Transverse colon (tissue), 4 donors: ENCODE results near the gene COPRS.
A peak's percentile ranks its signal among the peaks of the same experiment; 100 is the strongest.

Experiments
- POLR2A ChIP-seq: fragments of 450-650 bp; IDR thresholded peaks from one replicate; pipeline ENCODE4 v1.6.1; 2016; ENCODE audit warnings: antibody characterized with exemption, mild to moderate bottlenecking, moderate library complexity
- POLR2AphosphoS5 ChIP-seq, 3 donors: sonication (generic); formaldehyde crosslinking; IDR thresholded peaks; one replicate each; pipeline ENCODE4 v1.6.1; 2016; ENCODE audit warnings: antibody characterized with exemption in 3 of 3
- TF ChIP-seq, protein P1 (sequence below), 5 experiments: fragments of 200-600 bp in 3 of 5; fragments of 450-650 bp in 2 of 5; sonication (generic) in 3 of 5; IDR thresholded peaks; 1 replicate in 2 of 5; 2 replicates in 3 of 5; pipeline ENCODE4 v1.5.1; 2016 to 2017; ENCODE audit warnings: antibody characterized with exemption in 5 of 5, inconsistent platforms in 3 of 5, mild to moderate bottlenecking in 2 of 5, moderate library complexity in 1 of 5

DNA sequence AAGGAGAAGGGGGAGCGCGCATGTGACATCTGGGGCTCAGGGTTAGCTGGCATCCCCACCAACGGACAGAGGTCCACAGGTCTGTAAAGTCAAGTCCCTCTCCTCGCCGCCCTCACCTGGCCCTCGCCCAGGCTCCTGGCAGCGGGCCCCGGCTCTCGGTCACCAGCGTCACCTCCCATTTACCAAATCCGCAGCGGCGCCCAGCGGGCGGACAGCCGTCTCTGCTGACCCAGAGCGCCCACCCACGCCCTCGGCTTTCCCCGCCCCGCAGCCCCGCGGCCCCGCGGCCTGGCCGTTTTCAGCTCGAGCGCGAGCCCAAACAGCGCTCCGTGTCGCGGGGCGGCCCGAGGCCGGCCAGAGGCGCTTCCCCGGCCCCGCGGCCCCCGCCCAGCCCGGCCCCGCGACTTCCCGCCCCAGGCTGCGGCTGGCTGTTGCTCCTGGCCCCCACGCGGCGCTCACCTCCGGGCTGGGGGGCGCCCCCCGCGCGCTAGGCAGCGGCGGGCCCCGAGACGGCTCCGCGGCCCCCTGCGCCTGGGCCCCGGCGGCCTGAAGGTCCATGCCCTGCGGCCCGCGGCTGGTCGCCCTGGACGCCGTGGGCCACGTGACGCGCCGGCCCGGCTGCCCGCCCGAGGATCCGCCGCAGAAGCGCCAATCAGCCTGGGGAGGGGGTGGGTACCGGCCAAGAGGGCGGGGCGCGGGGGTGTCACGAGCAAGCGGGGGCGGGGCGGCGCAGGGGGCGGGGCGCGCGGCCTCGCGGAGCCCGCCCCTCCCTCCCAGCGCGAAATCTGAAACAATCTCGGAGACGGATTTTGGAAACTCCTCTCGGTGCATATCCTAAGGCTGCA, at the start of gene COPRS:
- TF ChIP-seq, protein P1, sequence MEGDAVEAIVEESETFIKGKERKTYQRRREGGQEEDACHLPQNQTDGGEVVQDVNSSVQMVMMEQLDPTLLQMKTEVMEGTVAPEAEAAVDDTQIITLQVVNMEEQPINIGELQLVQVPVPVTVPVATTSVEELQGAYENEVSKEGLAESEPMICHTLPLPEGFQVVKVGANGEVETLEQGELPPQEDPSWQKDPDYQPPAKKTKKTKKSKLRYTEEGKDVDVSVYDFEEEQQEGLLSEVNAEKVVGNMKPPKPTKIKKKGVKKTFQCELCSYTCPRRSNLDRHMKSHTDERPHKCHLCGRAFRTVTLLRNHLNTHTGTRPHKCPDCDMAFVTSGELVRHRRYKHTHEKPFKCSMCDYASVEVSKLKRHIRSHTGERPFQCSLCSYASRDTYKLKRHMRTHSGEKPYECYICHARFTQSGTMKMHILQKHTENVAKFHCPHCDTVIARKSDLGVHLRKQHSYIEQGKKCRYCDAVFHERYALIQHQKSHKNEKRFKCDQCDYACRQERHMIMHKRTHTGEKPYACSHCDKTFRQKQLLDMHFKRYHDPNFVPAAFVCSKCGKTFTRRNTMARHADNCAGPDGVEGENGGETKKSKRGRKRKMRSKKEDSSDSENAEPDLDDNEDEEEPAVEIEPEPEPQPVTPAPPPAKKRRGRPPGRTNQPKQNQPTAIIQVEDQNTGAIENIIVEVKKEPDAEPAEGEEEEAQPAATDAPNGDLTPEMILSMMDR (IDR thresholded peaks at IDR 0.05): no peak
- TF ChIP-seq POLR2A: no peak
- TF ChIP-seq POLR2AphosphoS5 (IDR thresholded peaks at IDR 0.05): peak; percentile 30 to 49 (median 46)
